Central memory CD8-positive, alpha-beta T cell (primary cell): ENCODE measurements around the gene STOML1.

Experiments used
- ATAC-seq: fragments of 150-1000 bp; cut with Tn5 transposase; replicated peaks from 2 replicates; pipeline ENCODE4 v1.10.0; 2022; ENCODE audit warnings: mild to moderate bottlenecking, moderate FRiP score, moderate number of reproducible peaks; ENCODE audit not compliant: poor library complexity, severe bottlenecking; ENCODE audit errors: extremely low read depth
- DNase-seq, 2 donors: peaks; one replicate each; pipeline ENCODE4 v3.0.0; 2021; ENCODE audit warnings: low spot score in 2 of 2
- H3K27ac Mint-ChIP-seq: one replicate; pipeline ENCODE4 v1.8.0; 2022; ENCODE audit warnings: low read depth, mild to moderate bottlenecking, moderate library complexity, mixed read lengths
- H3K27me3 Mint-ChIP-seq: one replicate; pipeline ENCODE4 v1.8.0; 2022; ENCODE audit warnings: mixed read lengths
- H3K36me3 Mint-ChIP-seq: one replicate; pipeline ENCODE4 v1.8.0; 2022; ENCODE audit warnings: mild to moderate bottlenecking, moderate library complexity, mixed read lengths; ENCODE audit not compliant: insufficient read depth
- H3K4me1 Mint-ChIP-seq: one replicate; pipeline ENCODE4 v1.8.0; 2022; ENCODE audit warnings: mixed read lengths
- H3K4me3 Mint-ChIP-seq: one replicate; pipeline ENCODE4 v1.8.0; 2022; ENCODE audit warnings: mild to moderate bottlenecking, moderate library complexity, mixed read lengths
- H3K9me3 Mint-ChIP-seq: one replicate; pipeline ENCODE4 v1.8.0; 2022; ENCODE audit warnings: mixed read lengths

The STOML1 gene

DNA sequence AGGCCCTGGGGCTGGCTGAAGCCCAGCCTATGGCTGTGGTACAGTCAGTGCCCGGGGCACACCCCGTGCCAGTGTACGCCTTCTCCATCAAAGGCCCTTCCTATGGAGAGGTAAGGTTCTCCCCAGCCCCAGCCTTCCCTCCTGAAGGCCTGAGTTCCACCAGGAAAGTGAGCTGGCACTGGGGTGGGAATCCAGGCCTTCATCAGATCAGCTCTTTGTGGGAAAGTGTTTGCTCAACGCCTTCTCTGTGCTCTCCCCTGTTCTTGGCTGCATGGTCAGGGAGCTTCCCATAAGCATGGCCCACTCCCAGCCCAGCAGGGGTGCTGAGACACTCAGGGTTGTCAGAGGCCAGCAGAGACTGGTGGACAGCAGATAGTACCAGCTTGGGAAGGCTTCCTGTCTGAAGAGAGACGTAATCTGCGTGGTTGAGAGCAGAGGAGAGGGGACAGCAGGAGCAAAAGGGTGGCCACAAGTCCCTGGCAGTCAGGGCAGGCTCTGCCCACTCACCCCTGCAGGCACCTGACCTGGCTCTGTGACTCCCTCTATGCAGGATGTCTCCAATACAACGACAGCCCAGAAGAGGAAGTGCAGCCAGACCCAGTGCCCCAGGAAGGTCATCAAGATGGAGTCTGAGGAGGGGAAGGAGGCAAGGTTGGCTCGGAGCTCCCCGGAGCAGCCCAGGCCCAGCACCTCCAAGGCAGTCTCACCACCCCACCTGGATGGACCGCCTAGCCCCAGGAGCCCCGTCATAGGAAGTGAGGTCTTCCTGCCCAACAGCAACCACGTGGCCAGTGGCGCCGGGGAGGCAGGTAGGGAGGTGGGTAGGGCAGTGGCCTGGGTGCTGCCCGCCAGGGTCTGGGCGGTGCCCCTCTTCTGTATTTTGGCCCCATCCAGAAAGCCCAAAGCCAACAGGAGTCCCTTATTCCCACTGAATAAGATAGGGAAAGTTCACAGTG lies 40.8 kb upstream of the STOML1 start:
- Mint-ChIP-seq H3K36me3 (peaks cover 27% of the 10 kb centered on the region), H3K27ac (peak overlapping the region; percentile 68), H3K4me3 (no peak overlapping the region), H3K4me1 (peaks cover 6% of the 10 kb centered on the region), H3K27me3 (no peaks in the 10 kb centered on the region), H3K9me3 (no peaks in the 10 kb centered on the region)
- ATAC-seq, result no peak
- no peak for DNase-seq

DNA sequence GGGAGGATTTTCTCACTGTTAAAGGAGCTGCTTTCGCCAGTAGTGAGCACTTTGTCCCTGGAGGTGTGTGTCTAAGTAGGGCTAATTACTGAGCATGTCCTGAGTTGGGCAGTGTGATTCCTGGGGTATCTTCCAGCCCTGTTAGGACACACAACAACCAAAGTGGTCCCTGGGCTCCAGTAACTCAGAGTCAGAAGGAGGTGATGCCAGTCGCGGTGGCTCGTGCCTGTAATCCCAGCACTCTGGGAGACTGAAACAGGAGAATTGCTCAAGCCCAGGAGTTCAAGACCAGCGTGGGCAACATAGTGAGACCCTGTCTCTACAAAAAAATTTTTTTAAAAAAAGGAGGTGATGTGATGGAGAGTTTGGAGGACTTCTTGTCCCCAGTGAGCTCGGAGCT lies 40.0 kb upstream of the STOML1 start:
- Mint-ChIP-seq H3K4me3 (no peak overlapping the region), H3K4me1 (peaks cover under 1% of the 10 kb centered on the region), H3K36me3 (peaks cover 27% of the 10 kb centered on the region), H3K9me3 (no peaks in the 10 kb centered on the region), H3K27me3 (no peaks in the 10 kb centered on the region), H3K27ac (no peak overlapping the region)
- DNase-seq (no peak), ATAC-seq (no peak)

DNA sequence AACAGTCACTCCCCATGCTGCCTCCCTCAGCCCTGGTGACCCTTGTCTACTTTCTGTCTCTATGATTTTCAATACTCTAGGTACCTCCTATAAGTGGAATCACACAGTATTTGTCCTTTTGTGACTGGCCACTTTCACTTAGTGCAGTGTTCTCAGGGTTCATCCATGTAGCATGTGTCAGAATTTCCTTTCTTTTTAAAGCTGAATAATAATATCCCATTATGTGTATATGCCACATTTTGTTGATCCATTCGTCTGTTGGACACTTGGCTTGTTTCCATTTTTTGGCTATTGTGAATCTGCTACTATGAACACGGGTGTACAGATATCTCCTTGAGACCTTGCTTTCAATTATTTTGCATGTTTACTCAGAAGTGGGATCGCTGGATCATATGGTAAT lies 36.6 kb upstream of the STOML1 start:
- no peak for DNase-seq
- Mint-ChIP-seq H3K4me3 (no peak overlapping the region), H3K4me1 (peaks cover 3% of the 10 kb centered on the region), H3K9me3 (no peaks in the 10 kb centered on the region), H3K27ac (no peak overlapping the region), H3K36me3 (peaks cover 21% of the 10 kb centered on the region), H3K27me3 (no peaks in the 10 kb centered on the region)
- ATAC-seq, result no peak

DNA sequence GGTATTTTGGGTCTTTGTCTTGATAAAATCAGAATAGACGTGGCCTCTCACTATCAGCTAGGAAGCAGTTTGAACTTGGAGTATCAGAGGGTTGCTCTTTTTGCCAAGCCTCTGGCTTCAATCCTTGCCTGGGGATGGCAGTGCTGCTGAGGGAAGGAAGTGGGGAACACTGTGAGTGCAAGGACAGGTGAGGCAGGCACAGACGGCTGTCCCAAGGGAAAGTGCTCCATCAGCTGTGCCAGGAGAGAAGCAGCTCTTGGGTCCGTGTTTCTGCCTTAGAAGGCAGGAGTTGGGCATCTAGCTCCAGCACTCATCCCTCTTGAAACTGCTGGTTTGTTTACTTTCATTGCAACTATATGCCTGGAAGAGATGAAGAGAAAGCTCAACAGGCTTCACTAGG lies 35.6 kb upstream of the STOML1 start:
- H3K4me1 Mint-ChIP-seq, result peaks cover 5% of the 10 kb centered on the region
- peaks cover 24% of the 10 kb centered on the region for H3K36me3 Mint-ChIP-seq
- H3K4me3 Mint-ChIP-seq, result no peak overlapping the region
- H3K27me3 Mint-ChIP-seq, result no peaks in the 10 kb centered on the region
- DNase-seq (no peak), ATAC-seq (no peak)
- no peak overlapping the region for H3K27ac Mint-ChIP-seq
- H3K9me3 Mint-ChIP-seq, result no peaks in the 10 kb centered on the region

DNA sequence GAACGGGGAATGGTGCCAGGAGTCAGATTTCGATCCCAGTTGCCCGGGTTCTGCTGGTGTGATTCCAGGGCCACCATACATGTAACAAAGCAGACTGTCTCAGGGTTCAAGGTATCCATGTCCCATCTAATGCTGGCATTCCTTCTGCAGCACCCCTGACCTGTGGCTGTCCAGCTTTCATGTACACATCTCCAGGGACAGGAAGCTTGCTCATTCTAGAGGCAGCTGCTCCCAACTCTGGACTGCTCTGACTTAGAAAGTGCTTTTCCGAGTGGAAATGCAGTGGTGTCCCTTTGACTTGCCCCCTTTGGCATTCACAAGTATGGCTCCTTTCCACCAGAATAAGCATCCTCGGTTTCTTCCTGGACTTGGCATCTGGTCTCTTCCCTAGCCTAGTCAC lies 33.3 kb upstream of the STOML1 start:
- Mint-ChIP-seq H3K27me3 (no peaks in the 10 kb centered on the region), H3K27ac (no peak overlapping the region), H3K36me3 (peaks cover 22% of the 10 kb centered on the region), H3K4me1 (peaks cover 10% of the 10 kb centered on the region), H3K4me3 (no peak overlapping the region), H3K9me3 (no peaks in the 10 kb centered on the region)
- no peak for DNase-seq
- no peak for ATAC-seq

DNA sequence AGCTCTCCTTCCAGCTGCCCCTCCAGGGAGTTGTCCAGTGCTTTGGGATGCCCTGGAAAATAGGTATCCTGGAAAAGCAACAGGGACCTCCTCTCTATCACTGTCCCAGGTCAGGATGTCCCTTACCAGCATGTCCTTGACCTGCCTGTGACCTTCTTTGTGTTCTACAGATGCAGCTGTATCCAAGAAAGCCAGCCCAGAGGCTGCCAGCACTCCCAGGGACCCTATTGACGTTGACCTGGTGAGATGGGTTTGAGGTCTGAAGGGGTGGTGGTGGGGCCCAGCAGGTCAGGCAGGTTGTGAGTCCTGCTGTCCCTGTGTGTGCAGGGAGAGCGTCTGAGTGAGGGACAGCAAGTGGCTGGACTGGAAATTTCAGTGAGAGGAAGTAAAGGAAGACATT lies 32.6 kb upstream of the STOML1 start:
- H3K27ac Mint-ChIP-seq, result no peak overlapping the region
- peaks cover 11% of the 10 kb centered on the region for H3K4me1 Mint-ChIP-seq
- H3K9me3 Mint-ChIP-seq, result no peaks in the 10 kb centered on the region
- ATAC-seq, result no peak
- no peak for DNase-seq
- no peaks in the 10 kb centered on the region for H3K27me3 Mint-ChIP-seq
- H3K36me3 Mint-ChIP-seq, result peaks cover 21% of the 10 kb centered on the region
- no peak overlapping the region for H3K4me3 Mint-ChIP-seq

DNA sequence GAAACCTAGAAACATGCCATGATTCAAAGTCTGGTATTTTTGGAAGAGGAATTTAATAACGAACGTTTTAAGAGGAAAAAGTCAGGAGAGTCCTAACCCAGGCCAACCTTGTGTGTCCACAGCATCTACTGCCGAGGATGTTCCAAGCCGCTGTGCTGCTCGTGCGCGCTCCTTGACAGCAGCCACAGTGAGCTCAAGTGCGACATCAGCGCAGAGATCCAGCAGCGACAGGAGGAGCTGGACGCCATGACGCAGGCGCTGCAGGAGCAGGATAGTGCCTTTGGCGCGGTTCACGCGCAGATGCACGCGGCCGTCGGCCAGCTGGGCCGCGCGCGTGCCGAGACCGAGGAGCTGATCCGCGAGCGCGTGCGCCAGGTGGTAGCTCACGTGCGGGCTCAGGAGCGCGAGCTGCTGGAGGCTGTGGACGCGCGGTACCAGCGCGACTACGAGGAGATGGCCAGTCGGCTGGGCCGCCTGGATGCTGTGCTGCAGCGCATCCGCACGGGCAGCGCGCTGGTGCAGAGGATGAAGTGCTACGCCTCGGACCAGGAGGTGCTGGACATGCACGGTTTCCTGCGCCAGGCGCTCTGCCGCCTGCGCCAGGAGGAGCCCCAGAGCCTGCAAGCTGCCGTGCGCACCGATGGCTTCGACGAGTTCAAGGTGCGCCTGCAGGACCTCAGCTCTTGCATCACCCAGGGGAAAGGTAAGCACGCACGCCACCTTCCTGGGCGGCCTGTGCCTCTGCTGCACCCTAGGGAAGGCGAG lies 30.8 kb upstream of the STOML1 start:
- peaks cover 11% of the 10 kb centered on the region for H3K4me1 Mint-ChIP-seq

DNA sequence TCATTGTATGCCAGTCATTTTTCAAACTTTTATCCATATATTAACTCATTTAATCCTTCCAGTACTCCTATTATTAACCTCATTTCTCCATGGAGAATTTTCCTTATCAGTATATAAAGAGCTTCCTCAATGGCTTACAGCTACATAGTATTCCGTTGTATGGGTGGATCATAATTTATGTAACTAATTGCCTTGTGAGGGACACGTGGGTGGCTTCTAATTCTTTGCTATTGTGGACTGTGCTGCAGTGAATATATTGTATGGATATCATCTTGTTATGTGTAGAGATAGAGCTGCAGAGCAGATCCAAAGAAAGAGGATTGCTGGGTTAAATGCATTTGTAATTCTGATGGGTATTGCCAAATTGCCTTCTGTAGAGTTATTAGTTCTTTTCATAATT lies 27.6 kb upstream of the STOML1 start:
- Mint-ChIP-seq H3K27me3 (no peaks in the 10 kb centered on the region), H3K4me3 (no peak overlapping the region), H3K9me3 (no peaks in the 10 kb centered on the region), H3K27ac (no peak overlapping the region), H3K4me1 (peaks cover 21% of the 10 kb centered on the region), H3K36me3 (peaks cover 12% of the 10 kb centered on the region)
- DNase-seq (no peak), ATAC-seq (no peak)

More for the DNA sequence above, 30.8 kb upstream of the STOML1 start:
- no peak overlapping the region for H3K4me3 Mint-ChIP-seq
- H3K27me3 Mint-ChIP-seq, result no peaks in the 10 kb centered on the region
- DNase-seq (no peak), ATAC-seq (no peak)
- H3K9me3 Mint-ChIP-seq, result no peaks in the 10 kb centered on the region
- peaks cover 16% of the 10 kb centered on the region for H3K36me3 Mint-ChIP-seq
- H3K27ac Mint-ChIP-seq, result no peak overlapping the region

DNA sequence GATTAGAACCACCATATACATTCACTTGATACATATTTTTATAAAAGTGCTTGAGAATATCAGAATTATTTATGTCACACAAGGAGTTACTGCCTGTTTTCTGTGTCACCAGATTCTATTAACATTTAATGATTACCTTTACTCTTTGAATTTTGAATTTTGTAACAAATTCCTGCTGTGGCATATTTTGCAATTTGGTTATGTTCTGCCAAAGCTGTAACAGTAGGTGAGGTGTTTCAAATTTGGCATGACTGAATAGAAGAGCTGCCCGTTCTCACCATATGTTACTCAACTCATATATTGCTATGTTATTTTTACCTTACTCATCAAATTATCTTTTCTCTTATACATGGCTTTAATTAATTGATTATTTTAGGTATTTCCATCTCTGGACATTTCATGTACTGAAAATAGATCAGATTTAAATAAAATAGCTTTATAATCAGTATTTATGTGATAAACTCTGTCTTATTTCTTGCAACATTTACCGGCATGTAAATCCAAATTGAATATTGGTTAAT lies 21.3 kb upstream of the STOML1 start:
- ATAC-seq (no peak), DNase-seq (no peak)
- Mint-ChIP-seq H3K27me3 (no peaks in the 10 kb centered on the region), H3K9me3 (no peaks in the 10 kb centered on the region), H3K36me3 (peaks cover 2% of the 10 kb centered on the region), H3K27ac (peak overlapping the region; percentile 66), H3K4me3 (no peak overlapping the region), H3K4me1 (peaks cover 44% of the 10 kb centered on the region)

DNA sequence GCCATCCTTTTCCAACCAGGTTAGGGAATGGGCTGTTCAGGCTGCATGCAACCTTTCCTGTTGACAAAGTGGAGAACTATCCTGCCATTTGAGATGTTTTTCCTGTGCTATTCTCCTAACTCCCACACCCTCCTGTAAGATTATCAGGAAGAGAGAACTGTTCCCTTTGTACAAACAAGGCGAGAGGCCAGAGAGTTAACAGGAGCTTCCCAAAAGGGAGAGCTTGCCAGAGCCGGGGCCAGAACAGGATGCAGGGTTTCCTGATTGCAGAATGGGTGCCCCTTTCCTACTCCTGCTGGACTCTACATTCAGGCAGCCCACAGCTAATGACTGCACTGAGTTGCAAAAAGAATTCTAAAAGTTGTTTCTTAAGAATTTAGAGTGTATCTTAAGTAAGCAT lies 19.5 kb upstream of the STOML1 start:
- H3K27ac Mint-ChIP-seq, result no peak overlapping the region
- H3K9me3 Mint-ChIP-seq, result no peaks in the 10 kb centered on the region
- H3K27me3 Mint-ChIP-seq, result no peaks in the 10 kb centered on the region
- H3K36me3 Mint-ChIP-seq, result peaks cover 14% of the 10 kb centered on the region
- ATAC-seq (no peak), DNase-seq (no peak)
- no peak overlapping the region for H3K4me3 Mint-ChIP-seq
- peaks cover 61% of the 10 kb centered on the region for H3K4me1 Mint-ChIP-seq

DNA sequence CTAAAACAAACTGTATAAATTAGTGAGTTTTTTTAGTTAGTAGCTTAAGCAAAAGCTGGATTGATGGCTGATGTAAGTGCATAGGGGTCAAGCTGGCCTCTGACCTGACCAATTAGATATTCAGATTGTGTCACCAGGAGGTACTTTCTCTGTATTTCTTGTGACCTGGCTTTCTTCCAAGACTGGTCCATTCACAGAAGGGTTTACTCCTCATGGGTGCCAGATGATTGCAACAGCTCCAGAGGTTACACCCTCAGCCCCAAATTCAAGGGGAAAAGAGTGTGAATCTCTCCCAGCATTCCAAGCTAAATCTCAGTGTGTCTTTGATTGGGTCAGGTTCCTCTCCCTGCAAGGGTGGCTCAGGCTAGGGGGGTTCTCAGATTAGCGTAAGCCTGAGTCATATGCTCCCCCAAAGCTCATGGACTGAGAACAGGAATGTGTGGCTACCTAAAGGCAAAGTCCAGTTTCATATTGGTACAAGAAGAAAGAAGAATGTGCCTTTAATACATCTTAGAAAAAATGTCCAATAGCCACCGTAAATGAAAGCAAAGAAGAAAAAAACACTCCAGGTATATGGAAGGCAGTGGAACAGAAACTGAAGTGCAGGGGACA lies 18.9 kb upstream of the STOML1 start:
- no peak overlapping the region for H3K27ac Mint-ChIP-seq
- H3K9me3 Mint-ChIP-seq, result no peaks in the 10 kb centered on the region
- H3K36me3 Mint-ChIP-seq, result peaks cover 16% of the 10 kb centered on the region
- peaks cover 66% of the 10 kb centered on the region for H3K4me1 Mint-ChIP-seq
- no peak for ATAC-seq
- no peak overlapping the region for H3K4me3 Mint-ChIP-seq
- H3K27me3 Mint-ChIP-seq, result no peaks in the 10 kb centered on the region
- DNase-seq, result no peak

DNA sequence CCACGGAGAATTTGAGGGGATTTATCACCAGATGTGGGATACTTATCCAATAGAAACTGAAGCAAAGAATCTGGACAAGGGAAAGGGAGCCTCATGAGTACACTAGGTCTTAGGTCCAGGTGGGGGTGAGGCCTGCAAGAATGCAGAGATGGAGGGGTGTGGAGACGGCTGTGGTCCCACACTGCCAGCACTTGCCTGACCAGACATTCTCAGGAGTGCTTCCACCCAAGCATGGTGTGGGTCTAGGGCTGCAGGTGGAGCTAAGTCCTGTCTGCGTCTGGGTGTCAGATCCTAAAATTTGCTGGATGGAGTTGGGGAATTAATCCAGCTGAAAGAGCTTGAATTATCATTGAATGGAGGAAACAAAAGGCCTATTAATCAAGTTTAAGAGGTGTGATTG lies 16.8 kb upstream of the STOML1 start:
- Mint-ChIP-seq H3K9me3 (no peaks in the 10 kb centered on the region), H3K27ac (peak overlapping the region; percentile 78), H3K4me1 (peaks cover 59% of the 10 kb centered on the region), H3K4me3 (no peak overlapping the region), H3K36me3 (peaks cover 24% of the 10 kb centered on the region), H3K27me3 (no peaks in the 10 kb centered on the region)
- DNase-seq, result no peak
- no peak for ATAC-seq
